ENCODE results near the gene RNF208. TPM values are rescaled to one million over a fixed set of nuclear protein-coding genes. Genes with fewer than 3 reads are reported as not detected.

Gene RNF208
- total RNA-seq, result 0.32 TPM in 1 of 2 replicates, not detected in the other

DNA sequence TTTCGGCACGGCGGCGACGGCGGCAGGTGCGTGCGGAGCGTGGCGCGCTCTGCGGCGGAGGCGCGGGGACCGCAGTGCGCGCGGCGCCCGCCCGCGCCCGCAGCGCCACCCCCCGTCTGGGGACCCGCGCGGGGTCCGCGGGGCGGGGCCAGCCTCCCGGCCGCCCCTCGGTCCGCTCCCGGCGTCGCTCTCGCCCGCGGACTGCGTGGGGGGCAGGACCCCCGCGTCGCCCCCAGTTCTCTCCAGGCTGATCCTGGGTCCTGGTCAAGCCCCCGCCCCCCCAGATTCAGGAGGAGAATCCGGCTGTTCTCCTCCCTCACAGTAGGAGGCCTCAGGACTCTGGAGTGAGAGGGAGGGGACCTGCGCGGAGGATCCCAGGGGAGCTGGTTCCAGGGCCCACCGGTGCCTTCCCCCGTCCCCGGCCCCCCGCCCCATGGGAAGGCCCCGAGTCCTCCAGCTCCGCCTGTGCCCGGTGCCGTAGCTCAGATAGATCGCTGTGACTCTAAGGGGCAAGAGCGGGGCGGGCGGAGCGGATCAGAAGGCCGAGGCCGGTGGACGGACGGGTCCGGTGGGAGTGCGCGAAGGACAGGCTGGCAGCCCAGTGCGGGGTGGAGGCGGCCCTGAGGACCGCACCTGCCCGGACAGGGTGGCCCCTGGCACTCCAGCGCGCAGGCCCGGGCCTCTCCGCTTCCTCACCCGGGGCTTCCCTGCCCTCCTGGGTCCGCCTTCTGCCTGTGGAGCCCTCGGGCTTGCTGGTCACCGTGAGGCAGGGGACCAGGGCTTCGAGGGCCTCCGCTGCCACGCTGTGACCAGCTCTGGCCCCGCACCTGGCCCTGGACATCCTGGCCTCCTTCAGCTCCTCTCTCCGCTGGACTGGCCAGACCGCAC is at the start of gene RNF208:
Gene RNF208, minus strand, starts transcription at position 51 of the 888 bp plus-strand sequence. CDS start 1,028 bp downstream, outside the sequence.

GRCh38 chr9:137254624-137255447 is 32.8 kb upstream of the RNF208 start, which contains the start of gene NELFB:
Gene NELFB (plus strand): TSS chr9:137255327.

DNA sequence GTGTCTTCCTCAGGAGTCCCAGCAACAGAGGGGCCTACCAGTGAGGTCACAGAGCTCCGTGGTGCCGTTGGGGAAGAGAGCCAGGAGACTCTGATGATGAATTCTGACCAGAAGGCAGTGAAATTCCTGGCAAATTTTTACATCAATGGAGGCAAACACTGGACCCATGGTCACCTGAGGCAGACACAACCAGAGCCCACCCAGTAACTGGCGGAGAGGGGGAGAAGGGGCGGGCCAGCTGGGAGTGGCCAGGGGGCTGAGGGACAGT is 29.1 kb upstream of the RNF208 start, which contains the start of gene STPG3:
Gene STPG3, plus strand, starts transcription at position 93 of the 268 bp plus-strand sequence. Its CDS starts 1 bp downstream, at position 94.

GRCh38 chr9:137240841-137241489 is 18.9 kb upstream of the RNF208 start, which contains the start of gene TUBB4B:
Gene TUBB4B (plus strand): TSS chr9:137241287. CDS start chr9:137241361, 74 bp downstream.

DNA sequence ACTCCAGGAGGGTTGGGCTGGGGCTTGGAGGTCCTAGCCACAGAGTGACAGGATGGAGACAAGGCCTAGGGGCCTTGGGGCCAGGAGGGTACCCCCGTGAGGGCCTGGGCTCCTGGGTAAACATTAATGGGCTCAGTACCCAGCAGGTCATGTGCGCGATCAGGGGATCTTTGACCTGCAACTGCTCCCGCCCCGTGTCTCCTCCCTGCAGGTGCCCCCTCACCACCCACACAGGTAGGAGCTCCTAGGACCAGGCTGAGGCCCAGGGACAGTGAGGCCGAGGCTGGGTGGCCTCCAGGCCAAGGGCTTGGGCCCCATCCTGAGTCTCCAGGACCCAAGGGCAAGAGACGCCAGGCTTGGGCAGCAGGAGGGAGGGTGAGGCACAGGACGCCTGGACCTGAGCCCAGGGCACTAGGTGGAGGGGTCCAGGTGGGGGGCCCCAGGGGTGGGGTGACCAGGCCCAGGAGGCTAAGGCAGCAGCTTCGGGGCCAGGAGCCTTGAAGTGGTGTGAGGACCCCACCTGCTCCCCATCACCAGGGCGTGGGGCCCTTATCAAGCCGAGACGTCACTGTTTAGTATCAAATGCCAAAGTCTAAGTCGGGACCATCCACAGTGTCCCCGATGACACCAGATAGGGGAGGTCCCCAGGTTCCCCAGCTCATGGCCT is 8.8 kb upstream of the RNF208 start, which contains the start of gene SLC34A3:
Gene SLC34A3, plus strand, starts transcription at position 197 of the 667 bp plus-strand sequence. CDS start 802 bp downstream, outside the sequence.

DNA sequence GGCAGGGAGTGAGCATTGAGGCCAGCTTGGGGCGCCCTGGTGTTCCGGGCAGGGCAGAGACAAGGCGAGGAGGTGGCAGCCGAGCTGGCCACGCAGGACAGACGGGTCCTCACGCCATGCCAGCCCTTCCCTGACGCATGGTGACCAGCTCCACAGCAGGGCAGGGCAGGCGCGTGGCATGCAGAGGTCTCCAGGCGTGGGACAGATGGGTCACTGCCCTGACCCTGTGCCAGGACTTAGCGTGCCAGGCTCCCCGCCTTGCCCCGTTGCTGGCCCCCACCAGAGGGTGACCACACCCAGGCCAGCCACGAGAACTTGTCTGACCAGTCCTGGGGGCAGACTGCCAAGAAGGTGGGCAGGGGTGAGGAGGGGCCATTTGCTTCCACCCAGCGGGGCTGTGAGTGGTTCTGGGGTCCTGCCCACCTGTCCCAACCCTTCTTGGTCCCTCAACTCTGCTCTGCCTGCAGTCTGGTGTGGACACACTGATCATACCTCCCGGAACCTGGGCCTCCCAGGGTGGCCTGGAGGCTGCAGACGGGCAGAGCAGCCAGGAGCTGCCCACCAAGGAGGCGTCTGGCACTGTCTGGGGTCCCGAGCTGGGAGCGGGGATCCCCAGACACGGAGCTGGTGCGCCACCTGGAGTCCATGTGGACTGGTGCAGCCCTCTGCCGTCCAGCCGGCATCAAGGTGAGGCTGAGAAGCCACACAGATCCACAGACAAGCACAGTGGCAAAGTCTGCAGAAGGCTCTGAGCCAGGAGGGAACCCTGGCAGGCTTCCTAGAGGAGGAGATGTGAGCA is 5.2 kb upstream of the RNF208 start, which contains the start of gene RNF224:
Gene RNF224, plus strand, starts transcription at position 449 of the 799 bp plus-strand sequence. CDS start 834 bp downstream, outside the sequence.

DNA sequence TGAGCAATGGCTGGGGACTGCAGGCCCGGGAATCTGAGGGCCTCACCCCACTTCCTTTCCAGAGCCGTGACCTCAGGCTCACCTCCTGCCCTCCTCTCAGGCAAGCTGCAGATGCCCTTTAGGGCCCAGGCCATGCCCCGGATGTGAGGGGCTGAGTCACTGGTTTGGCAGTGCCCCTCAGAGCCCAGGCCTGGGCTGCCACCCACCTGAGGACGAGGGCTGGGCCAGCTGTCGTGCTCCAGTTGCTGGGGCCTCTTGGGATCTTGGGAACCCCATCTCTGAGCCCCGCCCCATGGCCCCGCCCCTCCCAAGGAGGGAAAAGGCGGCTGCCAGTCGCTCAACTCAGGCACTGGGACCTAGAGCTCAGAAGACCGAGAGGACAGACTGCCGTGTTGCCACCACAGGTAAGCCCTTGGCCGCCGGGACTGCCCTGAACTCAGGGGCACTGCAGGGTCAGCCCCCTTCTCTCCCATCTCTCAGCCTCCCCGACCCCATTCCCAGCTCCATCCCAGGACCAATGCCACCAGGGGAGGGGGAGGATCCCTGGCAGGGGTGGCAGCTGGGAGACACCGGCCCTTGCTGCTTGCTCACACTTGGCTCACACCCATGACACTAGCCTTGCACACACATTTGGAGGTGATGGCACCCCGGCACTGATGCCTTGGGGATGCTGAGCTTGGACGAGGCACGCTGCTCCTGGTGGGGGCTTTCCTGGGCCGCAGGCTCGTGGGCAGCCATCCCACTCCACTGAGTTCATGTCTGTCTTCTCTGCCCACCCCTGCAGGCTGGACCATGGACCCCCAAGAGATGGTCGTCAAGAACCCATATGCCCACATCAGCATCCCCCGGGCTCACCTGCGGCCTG is 3.0 kb upstream of the RNF208 start, which contains the start of gene CYSRT1:
Gene CYSRT1, plus strand, starts transcription at position 345 of the 865 bp plus-strand sequence. Its CDS starts 448 bp downstream, at position 793.

DNA sequence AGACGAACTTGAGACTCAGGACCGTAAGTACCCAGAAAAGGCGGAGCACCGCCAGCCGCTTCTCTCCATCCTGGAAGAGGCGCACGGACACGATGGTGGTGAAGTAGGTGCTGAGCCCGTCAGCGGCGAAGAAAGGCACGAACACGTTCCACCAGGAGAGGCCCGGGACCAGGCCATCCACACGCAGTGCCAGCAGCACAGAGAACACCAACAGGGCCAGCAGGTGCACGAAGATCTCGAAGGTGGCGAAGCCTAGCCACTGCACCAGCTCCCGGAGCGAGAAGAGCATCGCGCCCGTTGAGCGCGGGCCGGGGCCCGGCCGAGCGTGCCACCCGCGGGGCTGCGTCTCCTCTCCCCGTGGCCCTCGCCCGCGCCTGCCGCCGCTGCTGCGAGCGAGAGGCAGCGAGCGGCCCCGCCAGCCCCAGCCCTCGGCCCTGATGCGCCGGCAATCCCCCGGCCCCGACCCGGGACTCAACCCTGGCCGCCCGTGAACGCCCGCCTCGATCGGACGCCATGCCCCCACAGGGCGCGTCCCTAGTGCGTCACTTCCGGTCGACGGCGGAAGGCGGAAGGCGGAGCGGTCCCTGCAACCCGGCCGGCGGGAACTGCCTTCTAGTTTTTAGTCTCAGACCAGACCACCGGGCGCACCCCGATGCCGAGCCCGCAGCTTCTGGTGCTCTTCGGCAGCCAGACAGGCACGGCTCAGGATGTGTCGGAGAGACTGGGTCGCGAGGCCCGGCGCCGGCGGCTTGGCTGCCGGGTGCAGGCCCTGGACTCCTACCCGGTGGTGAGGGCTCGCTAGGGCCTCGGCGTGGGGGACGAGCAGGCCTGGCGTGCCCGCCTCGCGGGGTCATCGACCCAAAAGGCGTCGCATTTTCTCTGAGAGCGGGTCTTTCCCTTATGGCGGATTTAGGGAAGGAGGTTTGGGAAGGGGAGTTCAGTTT is 16.6 kb downstream of the RNF208 start, which contains the start of the genes NDOR1 and TMEM203:
Gene NDOR1, plus strand, starts transcription at position 575 of the 944 bp plus-strand sequence. Its CDS starts 78 bp downstream, at position 653.
Gene TMEM203, minus strand, starts transcription at position 523 of the 944 bp plus-strand sequence. Its CDS starts 234 bp downstream, at position 289.

DNA sequence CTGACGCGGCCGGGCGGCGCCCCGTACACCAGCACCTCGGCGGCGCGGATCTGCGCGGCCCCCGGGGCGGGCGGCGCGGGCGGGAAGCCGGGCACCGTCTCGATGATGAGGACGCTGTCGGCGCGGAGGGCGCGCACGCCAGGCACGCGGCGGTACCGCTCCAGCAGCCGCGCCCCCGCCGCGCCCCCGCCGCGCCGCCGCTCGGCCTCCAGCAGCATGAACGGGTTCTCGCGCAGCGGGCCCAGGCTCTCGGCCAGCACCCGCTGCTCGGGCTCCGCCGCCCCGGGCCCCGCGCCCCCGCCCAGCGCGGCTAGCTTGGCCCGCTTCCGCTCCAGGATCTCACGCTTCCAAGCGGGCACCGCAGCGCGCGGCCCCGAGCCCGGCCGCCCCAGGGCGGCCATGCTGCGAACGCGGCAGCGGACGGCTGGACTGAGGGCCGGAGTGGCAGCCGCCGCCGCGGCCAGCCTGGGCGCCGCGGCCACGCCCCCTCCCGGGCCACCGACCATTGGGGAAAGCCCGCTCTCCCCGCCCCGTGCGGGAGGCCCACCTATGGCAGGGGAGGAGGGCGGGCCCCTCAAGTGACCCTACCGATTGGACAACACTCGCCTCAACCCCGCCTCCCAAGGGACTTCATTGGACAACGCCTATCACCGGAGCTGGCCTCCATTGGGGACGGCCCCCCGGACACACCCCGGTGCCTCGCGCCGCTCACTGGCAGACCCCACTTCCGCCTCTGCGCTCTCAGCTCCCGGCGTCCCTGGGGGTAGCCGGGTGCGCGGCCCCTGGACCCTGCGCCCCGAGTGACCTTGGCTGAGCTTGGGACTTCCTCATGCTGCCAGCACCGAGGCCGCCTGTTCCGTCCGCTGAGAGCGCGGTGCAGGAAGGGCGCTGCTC is 21.5 kb downstream of the RNF208 start, which contains the start of gene TPRN:
Gene TPRN, minus strand, starts transcription at position 431 of the 894 bp plus-strand sequence. Its CDS starts 30 bp downstream, at position 401.

GRCh38 chr9:137188490-137189296 is 33.3 kb downstream of the RNF208 start, which contains the start of the genes ANAPC2 and SSNA1:
Gene ANAPC2 (minus strand): TSS chr9:137188560. CDS start chr9:137188532, 28 bp downstream.
Gene SSNA1 (plus strand): TSS chr9:137188676. CDS start chr9:137188727, 51 bp downstream.

Other genes starting within 250 kb of the RNF208 start
- 0.65 TPM in 1 of 2 replicates, not detected in the other for gene PTGDS, start 244.7 kb downstream of the RNF208 start, total RNA-seq
- not detected in 2 replicates for gene LCNL1, start 239.2 kb downstream of the RNF208 start, total RNA-seq
- 18.8 and 26.0 TPM in 2 replicates for gene PAXX, start 229.8 kb downstream of the RNF208 start, total RNA-seq
- 0.32 TPM in 1 of 2 replicates, not detected in the other for gene CLIC3, start 225.7 kb downstream of the RNF208 start, total RNA-seq
- 4.0 and 8.4 TPM in 2 replicates for gene ABCA2, start 194.0 kb downstream of the RNF208 start, total RNA-seq
- not detected in 2 replicates for gene FUT7, start 190.2 kb downstream of the RNF208 start, total RNA-seq
- gene NPDC1, start 176.1 kb downstream of the RNF208 start, total RNA-seq, result 28.3 and 29.2 TPM in 2 replicates
- not detected in 2 replicates for gene ENTPD2, start 168.2 kb downstream of the RNF208 start, total RNA-seq
- 15.3 and 19.3 TPM in 2 replicates for gene SAPCD2, start 151.7 kb downstream of the RNF208 start, total RNA-seq
- 6.2 and 15.8 TPM in 2 replicates for gene UAP1L1, start 144.7 kb downstream of the RNF208 start, total RNA-seq
- gene MAN1B1, start 135.3 kb downstream of the RNF208 start, total RNA-seq, result 57.0 and 64.3 TPM in 2 replicates
- gene DPP7, start 107.5 kb downstream of the RNF208 start, total RNA-seq, result 63.1 and 69.8 TPM in 2 replicates
- under 0.01 TPM in 2 replicates for gene GRIN1, start 83.1 kb downstream of the RNF208 start, total RNA-seq
- gene LRRC26, start 52.2 kb downstream of the RNF208 start, total RNA-seq, result not detected in 2 replicates
- gene TMEM210, start 50.2 kb downstream of the RNF208 start, total RNA-seq, result not detected in 2 replicates
- gene ANAPC2, start 33.7 kb downstream of the RNF208 start, total RNA-seq, result 22.7 and 24.6 TPM in 2 replicates
- 105 and 126 TPM in 2 replicates for gene SSNA1, start 33.6 kb downstream of the RNF208 start, total RNA-seq
- gene TPRN, start 21.5 kb downstream of the RNF208 start, total RNA-seq, result 4.6 and 5.5 TPM in 2 replicates
- gene TMEM203, start 16.6 kb downstream of the RNF208 start, total RNA-seq, result 30.9 and 34.1 TPM in 2 replicates
- gene NDOR1, start 16.5 kb downstream of the RNF208 start, total RNA-seq, result 3.6 TPM in 2 replicates
- 0.32 TPM in 1 of 2 replicates, not detected in the other for gene CYSRT1, start 2.9 kb upstream of the RNF208 start, total RNA-seq
- gene RNF224, start 5.3 kb upstream of the RNF208 start, total RNA-seq, result not detected in 2 replicates
- not detected in 2 replicates for gene SLC34A3, start 8.7 kb upstream of the RNF208 start, total RNA-seq
- gene TUBB4B, start 19.0 kb upstream of the RNF208 start, total RNA-seq, result 222 and 249 TPM in 2 replicates
- not detected in 2 replicates for gene STPG3, start 29.0 kb upstream of the RNF208 start, total RNA-seq
- 61.4 and 67.0 TPM in 2 replicates for gene NELFB, start 33.1 kb upstream of the RNF208 start, total RNA-seq
- 29.3 and 39.0 TPM in 2 replicates for gene TOR4A, start 55.5 kb upstream of the RNF208 start, total RNA-seq
- 25.1 and 46.1 TPM in 2 replicates for gene NRARP, start 80.0 kb upstream of the RNF208 start, total RNA-seq
- 18.8 and 22.0 TPM in 2 replicates for gene EXD3, start 200.9 kb upstream of the RNF208 start, total RNA-seq
- 0.46 and 0.65 TPM in 2 replicates for gene NOXA1, start 201.2 kb upstream of the RNF208 start, total RNA-seq
- gene ENTPD8, start 219.1 kb upstream of the RNF208 start, total RNA-seq, result not detected in 2 replicates
- gene NSMF, start 237.1 kb upstream of the RNF208 start, total RNA-seq, result 17.9 and 19.0 TPM in 2 replicates

All from epithelial cell of umbilical artery (primary cell).